MG63 (cell line): Measurements from ENCODE around the gene VTCN1. TPM values are rescaled to one million over a fixed set of nuclear protein-coding genes. Genes with fewer than 3 reads are reported as not detected.

Experiments used
- DNase-seq: peaks from one replicate; pipeline ENCODE4 v3.0.0-alpha.2; 2020
- H3K27me3 ChIP-seq: fragments of 250-450 bp; sonication (Bioruptor Pico); 2 replicates; pipeline ENCODE4 v1.5.1; 2020; ENCODE audit warnings: mild to moderate bottlenecking, moderate library complexity
- H3K36me3 ChIP-seq: fragments of 250-450 bp; sonication (Bioruptor Pico); 2 replicates; pipeline ENCODE4 v1.5.1; 2020; ENCODE audit warnings: mild to moderate bottlenecking, moderate library complexity
- H3K4me3 ChIP-seq: fragments of 250-450 bp; sonication (Bioruptor Pico); 2 replicates; pipeline ENCODE4 v1.5.1; 2020; ENCODE audit warnings: mild to moderate bottlenecking, moderate library complexity
- H3K9me3 ChIP-seq: fragments of 250-450 bp; sonication (Bioruptor Pico); 2 replicates; pipeline ENCODE4 v1.5.1; 2020; ENCODE audit warnings: mild to moderate bottlenecking, moderate library complexity
- total RNA-seq: library from RNA; depleted of rRNA; stranded (reverse); fragments of >200 nt; shearing (Covaris generic); gene quantifications from 2 replicates; pipeline ENCODE4 v1.2.3, GENCODE V29; 2014; ENCODE audit warnings: low replicate concordance

Gene VTCN1
- total RNA-seq, 1 experiment from 2014 or later, result 0.82 TPM

DNA sequence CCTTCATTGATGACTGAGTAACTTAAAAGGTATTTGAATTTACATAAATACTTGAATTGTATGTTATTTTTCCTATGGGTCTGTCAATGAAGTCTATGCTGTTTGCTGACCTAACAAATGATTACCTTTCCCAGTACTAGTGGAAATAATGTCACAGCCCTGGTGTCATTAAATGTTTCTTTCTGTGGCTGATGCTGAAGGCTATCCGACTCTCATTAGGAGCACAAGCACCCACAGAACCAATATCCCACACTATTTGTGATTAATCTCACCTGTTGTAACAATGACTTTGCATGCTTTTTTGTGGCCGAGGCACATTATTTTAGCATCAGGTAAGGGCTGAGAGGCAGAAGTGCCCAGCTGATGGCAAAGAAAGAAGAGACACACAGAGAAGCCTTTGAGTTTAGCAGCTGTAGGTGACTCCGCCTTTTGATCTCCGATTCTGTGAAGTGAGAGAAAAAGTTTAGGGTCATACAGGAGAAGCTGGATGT, 63.3 kb downstream of the VTCN1 start:
- no peaks in the 10 kb centered on the region for H3K27me3 ChIP-seq
- no peak overlapping the region for H3K4me3 ChIP-seq
- H3K9me3 ChIP-seq, result peaks cover 6% of the 10 kb centered on the region
- DNase-seq, result no peak
- no peaks in the 10 kb centered on the region for H3K36me3 ChIP-seq

DNA sequence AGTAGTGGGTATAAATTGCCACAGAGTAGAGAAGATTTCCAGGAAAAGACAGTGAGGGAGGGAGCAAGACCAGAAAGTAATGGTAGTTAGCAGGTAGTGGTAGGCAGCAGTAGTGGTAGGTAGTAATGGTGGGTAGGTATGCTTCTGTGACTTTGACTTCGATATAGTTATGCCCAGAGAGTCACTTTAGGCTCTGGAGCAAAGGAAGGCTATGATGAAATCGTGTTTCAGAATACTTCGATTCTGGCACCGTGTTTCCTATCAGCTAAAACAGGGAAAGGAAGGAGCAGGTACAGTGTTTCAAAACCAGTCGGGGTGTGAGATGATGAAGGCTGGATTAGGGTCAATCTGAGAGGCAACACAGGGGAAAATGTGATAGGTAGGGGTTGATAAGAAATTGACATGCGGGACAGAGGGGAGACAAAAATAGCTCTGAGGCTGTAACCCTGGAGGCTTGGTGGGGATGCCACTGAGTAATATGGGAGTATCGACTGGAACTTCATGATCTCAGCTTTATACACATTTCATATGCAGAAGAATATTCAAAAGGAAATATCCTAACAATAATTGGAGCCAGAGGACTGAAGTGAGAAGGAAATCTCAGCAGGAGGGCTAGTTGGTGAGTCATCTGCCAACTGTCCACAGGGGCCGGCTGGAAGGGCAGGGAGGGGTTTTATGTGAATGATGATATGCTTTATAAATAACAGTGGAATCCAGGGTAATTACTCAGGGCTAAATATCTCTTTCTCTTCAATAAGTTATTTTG, 64.0 kb downstream of the VTCN1 start:
- peaks cover 6% of the 10 kb centered on the region for H3K9me3 ChIP-seq
- no peak overlapping the region for H3K4me3 ChIP-seq
- H3K27me3 ChIP-seq, result no peaks in the 10 kb centered on the region
- DNase-seq, result peak; percentile 94
- H3K36me3 ChIP-seq, result no peaks in the 10 kb centered on the region

DNA sequence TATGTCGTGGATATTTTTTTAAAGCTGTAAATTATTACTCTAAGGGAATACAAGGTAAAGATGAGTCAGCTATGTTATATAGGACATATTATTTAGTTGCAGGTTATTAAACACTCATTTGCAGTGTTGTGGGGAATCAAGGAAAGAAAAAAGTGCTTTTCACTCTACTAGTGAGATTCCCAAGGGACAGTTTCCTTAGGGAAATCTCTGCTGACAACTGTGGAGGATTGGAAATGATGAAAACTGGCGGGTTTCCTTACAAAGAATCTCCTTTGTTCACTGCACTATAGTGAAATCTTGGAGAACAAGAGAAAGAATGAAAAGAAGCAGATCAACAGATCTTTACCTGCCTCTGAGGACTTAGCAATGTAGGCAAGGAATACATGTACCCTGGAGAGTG, 64.7 kb downstream of the VTCN1 start:
- Histone ChIP-seq H3K27me3 (no peaks in the 10 kb centered on the region), H3K4me3 (no peak overlapping the region), H3K9me3 (no peaks in the 10 kb centered on the region), H3K36me3 (no peaks in the 10 kb centered on the region)
- DNase-seq, result no peak

DNA sequence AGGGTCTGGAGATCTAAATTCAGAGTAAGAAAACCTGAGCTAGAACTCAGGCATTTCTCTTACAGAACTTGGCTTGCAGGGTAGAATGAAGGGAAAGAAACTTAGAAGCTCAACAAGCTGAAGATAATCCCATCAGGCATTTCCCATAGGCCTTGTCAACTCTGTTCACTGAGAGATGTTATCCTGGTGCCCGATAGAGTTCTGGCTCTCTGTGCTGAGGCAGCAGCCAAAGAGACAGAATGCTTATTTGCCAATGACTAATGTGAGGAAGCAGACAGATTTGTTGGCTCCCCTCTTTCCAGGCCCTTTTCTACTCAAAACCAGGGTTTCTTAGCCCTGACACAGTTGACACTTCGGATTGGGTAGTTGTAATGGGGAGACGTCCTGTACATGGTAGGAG, 66.9 kb downstream of the VTCN1 start:
- Histone ChIP-seq H3K9me3 (no peaks in the 10 kb centered on the region), H3K27me3 (no peaks in the 10 kb centered on the region), H3K36me3 (no peaks in the 10 kb centered on the region), H3K4me3 (no peak overlapping the region)
- DNase-seq, result peak; percentile 76

DNA sequence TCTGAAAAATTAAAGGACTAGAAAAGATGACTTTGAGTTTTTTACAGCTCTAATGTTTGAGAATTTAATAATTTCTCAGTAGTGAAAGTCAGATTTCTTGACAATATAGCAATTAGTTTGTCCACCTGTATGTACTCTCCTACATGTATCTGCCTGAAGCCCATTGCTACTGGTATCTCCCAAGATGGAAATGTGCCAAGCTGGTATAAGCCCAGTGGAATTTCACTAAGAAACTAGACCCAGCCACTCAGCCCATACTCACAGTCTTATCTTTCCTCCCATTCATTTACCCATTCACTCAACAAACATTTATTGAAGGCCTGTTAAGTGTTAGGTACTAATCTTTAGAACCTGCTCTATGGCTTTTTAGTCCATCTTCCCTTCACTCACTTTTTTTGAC, 67.6 kb downstream of the VTCN1 start:
- H3K36me3 ChIP-seq, result no peaks in the 10 kb centered on the region

DNA sequence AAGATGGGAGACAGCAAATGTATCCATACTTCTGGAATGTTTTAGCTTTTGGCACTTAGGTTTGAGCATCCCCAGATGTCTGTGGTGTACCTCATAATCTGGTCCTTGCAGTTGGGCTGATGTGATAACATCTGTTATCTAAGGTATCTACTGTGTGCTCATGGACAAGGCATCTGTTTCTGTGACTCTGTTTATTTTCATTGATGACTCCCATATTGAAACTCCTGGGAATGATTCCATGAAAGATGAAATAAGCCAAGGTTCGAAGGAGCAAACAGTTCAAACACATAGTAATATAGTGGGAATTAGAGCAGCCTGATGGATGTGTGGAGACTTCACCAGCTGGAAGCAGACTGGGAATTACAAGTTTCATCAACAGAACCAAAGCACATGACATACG, 68.5 kb downstream of the VTCN1 start:
- Histone ChIP-seq H3K4me3 (no peak overlapping the region), H3K27me3 (no peaks in the 10 kb centered on the region), H3K9me3 (no peaks in the 10 kb centered on the region), H3K36me3 (no peaks in the 10 kb centered on the region)
- DNase-seq, result peak; percentile 28

More for the DNA sequence above, 67.6 kb downstream of the VTCN1 start:
- Histone ChIP-seq H3K9me3 (no peaks in the 10 kb centered on the region), H3K4me3 (no peak overlapping the region), H3K27me3 (no peaks in the 10 kb centered on the region)
- DNase-seq, result peak; percentile 24

DNA sequence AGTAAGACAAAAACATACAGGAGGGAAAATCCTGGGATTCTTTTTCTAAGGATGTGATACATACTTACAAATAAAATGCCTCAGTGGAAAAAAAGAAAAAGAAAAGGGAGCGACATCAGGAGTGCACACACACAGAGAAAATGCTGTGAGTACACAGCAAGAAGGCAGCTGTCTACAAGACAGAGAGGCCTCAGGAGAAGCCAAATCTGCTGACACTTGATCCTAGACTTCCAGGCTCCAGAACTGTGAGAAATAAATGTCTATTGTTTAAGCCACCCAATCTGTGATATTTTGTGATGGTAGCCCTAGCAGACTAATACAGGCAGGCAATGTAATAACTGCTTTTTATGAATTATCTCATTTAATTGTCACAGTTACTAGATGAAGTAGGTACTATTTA, 72.2 kb downstream of the VTCN1 start:
- H3K4me3 ChIP-seq, result no peak overlapping the region
- H3K36me3 ChIP-seq, result no peaks in the 10 kb centered on the region
- no peak for DNase-seq
- H3K9me3 ChIP-seq, result no peaks in the 10 kb centered on the region
- H3K27me3 ChIP-seq, result no peaks in the 10 kb centered on the region

DNA sequence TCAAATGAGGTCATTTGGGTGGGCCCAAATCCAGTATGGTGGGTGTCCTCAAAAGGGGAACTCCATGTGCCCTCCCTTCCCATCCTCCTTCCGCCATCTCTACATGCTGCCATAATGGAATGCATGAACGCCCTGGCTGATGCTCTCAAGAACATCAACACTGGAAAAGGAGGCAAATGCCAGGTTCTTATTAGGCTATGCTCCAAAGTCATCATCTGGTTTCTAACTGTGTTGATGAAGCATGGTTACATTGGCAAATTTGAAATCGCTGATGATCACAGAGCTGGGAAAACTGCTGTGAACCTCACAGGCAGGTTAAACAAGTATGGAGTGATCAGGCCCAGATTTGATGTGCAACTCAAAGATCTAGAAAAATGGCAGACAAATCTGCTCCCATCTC, 72.6 kb downstream of the VTCN1 start:
- no peak for DNase-seq
- H3K9me3 ChIP-seq, result no peaks in the 10 kb centered on the region
- H3K36me3 ChIP-seq, result no peaks in the 10 kb centered on the region
- H3K27me3 ChIP-seq, result no peaks in the 10 kb centered on the region
- H3K4me3 ChIP-seq, result no peak overlapping the region

DNA sequence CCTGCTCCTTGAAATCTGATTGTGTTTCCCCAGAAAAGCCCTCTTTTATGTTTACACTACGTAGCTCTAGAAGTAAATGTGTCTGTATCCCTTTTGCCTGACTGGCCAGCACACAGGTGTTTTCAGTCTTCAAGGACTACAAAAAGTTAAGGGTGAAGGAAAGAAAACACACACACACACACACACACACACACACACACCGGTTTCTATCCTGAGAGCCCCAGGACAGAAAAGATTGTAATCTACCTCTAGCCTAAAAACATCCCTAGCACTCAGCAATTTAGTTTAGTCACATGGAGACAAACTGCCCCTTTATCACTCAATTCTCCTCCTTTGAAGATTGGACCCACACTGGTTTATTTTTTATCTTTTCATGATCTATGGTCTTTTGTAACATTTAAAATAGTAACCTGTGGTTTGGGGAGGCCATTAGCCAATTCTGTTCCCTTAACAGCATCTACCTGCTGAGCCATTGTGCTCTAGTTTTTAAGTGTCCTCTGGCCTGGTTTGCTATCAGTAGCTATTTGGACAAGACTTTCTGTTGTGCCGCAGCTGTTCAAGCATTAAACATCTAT, 73.4 kb downstream of the VTCN1 start:
- DNase-seq, result no peak
- Histone ChIP-seq H3K27me3 (no peaks in the 10 kb centered on the region), H3K36me3 (no peaks in the 10 kb centered on the region), H3K4me3 (no peak overlapping the region), H3K9me3 (no peaks in the 10 kb centered on the region)

DNA sequence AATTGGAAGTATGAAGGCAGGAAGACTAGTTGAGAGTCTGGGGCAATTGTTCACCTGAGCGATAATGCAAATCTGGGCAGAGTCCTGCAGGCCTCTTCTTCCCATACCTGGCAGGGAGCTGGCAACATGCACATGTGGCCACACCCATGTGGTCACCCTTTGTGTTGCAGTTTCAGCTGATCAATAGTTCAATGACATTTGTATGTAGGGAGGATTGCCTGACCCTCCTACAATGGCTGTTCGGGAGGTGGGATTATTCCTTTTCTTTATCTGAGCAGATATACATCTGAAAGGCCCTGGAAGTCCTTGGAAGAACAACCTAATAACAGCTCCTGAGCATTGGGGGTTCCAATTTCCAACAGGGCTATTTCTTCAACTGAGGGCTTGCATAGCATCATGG, 74.0 kb downstream of the VTCN1 start:
- Histone ChIP-seq H3K36me3 (no peaks in the 10 kb centered on the region), H3K4me3 (no peak overlapping the region), H3K9me3 (no peaks in the 10 kb centered on the region), H3K27me3 (no peaks in the 10 kb centered on the region)
- DNase-seq, result no peak

DNA sequence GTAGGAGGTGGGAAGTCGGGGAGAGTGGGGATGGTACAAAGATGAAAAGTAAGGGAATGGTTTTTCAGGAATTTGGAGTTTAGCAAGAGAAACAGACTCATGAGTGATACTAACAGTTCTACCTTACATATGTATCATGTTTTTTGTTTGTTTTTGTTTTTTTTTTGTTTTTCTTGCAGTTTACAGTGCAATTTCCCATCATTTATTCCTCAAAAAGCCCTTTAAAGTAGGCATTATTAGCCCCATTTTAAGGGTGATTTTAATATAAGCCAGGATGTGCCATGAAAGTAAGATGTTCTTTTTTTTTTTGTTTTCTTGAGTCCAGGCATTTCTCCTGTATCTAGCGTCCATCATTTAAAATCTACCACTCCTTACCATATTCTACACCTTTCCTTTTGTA, 75.4 kb downstream of the VTCN1 start:
- no peak for DNase-seq
- Histone ChIP-seq H3K4me3 (no peak overlapping the region), H3K27me3 (no peaks in the 10 kb centered on the region), H3K9me3 (no peaks in the 10 kb centered on the region), H3K36me3 (no peaks in the 10 kb centered on the region)

DNA sequence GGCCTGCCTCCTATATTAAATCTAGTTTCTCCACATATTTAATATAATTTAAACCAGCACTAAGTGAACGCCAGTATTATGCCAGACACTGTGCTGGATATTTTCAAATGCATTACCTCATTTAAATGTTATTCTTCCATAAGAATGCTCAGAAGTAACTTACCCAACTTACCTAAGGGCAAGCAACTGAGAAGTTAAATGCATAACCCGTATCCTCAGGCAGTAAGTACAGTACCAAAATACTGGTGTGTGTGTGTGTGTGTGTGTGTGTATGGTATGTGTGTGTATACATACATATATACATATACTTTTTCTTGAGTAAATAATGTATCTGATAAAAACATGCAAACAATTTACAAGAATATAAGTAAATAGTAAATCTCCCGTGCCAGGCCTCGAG, 80.2 kb downstream of the VTCN1 start:
- no peaks in the 10 kb centered on the region for H3K36me3 ChIP-seq
- DNase-seq, result no peak
- no peaks in the 10 kb centered on the region for H3K27me3 ChIP-seq
- no peak overlapping the region for H3K4me3 ChIP-seq
- H3K9me3 ChIP-seq, result no peaks in the 10 kb centered on the region

DNA sequence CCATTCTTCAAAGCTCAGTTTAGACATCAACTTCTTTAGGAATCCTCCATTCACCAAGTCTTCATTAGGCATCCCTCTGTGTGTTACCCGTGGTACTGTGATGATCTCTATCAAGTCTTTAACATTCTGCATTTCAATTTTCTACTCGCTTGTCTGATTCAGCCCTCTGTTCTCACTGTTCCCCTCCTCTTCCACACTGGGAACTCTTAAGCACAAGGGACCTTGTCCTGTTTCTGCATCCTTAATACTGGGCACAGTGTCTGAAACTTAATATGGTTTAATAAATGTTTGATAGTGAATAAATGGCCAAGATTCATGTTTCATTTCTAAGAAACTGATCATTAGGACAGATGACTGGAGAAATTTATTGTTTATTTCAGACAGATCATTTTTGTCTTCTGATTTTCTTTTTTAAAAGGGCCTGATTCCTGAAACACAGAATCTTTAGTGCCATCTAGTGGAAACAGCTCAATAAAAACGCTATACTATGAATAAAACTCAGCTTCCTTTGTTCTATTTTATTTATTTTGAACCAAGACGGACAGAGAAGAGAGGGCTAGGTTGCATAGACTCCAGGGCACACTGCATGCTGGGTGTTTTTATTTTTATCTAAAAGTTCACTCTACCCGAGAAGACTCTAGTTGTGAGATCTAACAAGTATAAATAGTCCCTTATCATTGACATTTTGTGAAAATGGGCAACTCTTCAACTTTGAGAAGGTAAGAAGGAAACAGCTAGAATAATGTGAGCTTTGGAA, 82.2 kb downstream of the VTCN1 start:
- Histone ChIP-seq H3K36me3 (no peaks in the 10 kb centered on the region), H3K4me3 (no peak overlapping the region), H3K9me3 (no peaks in the 10 kb centered on the region), H3K27me3 (no peaks in the 10 kb centered on the region)
- no peak for DNase-seq

DNA sequence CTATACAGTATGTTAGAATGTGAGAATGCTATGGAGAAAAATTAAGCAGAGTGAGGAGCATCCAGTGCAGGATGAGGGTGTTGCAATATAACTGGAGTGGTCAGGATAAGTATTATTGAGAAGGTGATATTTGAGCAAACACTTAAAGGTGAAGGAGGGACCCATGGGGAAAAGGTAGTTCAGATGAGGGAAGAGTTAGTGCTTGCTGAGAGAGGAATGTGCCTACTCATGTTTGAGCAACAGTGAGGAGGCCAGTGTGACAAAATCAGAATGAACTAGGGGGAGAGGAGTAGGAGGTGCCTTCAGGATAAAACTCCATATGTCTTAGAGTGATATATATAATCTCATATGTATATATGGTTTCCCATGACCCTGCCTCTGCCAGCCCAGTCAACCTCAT, 82.9 kb downstream of the VTCN1 start:
- Histone ChIP-seq H3K36me3 (no peaks in the 10 kb centered on the region), H3K4me3 (no peak overlapping the region), H3K9me3 (no peaks in the 10 kb centered on the region), H3K27me3 (no peaks in the 10 kb centered on the region)
- DNase-seq, result no peak

DNA sequence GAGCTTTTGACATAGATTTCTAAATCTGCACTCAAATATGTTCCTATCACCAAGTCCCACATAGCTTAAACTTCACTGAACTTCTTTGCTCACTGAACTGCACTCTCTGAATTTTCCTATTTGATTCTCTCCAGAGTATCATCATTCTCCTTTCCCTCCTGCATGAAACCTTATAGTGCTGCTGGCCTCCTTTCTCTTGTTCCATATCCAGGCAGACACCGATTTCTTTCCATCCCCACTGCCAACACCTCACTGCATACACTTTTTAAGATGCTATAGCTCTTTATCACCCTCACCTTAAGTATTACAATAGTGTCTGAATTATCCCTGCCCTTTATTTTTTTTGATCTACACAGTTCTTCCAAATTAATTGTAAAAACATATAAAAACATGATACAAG, 86.1 kb downstream of the VTCN1 start:
- Histone ChIP-seq H3K36me3 (no peaks in the 10 kb centered on the region), H3K9me3 (no peaks in the 10 kb centered on the region), H3K27me3 (no peaks in the 10 kb centered on the region), H3K4me3 (no peak overlapping the region)
- DNase-seq, result no peak

DNA sequence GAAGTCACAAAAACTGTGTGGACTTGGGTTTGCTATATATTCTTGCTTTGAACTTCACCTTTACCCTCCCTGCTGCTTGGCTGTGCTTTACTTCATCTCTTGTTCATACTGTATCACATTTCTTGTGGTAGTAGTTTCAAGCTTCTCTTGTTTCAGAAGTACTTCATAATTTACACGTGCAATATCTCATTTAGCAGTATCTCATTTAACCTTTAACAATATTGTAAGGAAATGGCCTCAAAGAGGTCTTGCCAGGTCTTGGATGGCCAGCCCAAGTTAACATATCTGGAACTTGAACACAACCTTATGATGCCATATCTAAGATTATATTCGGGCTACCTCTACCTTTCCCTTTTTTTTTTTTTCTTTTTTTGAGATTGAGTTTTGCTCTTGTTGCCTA, 87.5 kb downstream of the VTCN1 start:
- H3K9me3 ChIP-seq, result no peaks in the 10 kb centered on the region
- no peak overlapping the region for H3K4me3 ChIP-seq
- no peaks in the 10 kb centered on the region for H3K36me3 ChIP-seq
- no peak for DNase-seq
- H3K27me3 ChIP-seq, result no peaks in the 10 kb centered on the region

DNA sequence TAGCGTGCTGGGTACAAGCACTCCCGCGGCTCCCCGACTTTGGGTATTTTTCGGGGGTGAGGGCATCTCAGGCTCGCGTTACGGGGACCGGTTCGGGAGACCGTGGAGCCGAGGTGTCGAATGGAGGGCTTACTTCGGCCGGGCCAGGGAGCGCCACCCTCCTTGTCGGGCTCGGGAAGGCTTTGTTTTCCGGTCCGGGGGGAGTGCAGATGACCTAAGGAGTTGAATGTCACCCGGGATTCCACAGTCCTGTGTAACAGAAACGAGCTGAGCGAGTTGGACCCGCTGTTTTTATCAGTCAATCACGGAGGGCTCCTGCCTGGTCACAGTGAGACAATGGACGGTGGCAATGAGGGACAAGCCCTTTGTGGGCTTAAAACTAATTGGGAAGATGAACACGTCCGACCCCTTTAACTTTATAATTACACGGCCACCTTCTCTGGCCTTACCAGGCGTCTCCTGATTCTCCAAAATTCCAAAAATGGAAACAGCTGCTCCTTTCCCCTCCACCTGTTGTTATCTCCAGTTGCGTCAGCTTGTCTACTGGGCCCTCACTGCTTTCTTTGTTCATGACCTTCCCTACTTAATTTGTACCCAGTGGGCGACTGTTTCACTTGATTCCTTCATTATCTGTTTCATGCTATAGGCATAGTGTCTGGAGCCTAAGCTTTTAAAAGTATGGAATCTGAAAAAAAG, 88.2 kb downstream of the VTCN1 start:
- Histone ChIP-seq H3K4me3 (peak overlapping the region; percentile 64), H3K27me3 (no peaks in the 10 kb centered on the region), H3K36me3 (no peaks in the 10 kb centered on the region; the same call in 1 of the 2 replicates), H3K9me3 (no peaks in the 10 kb centered on the region)
- no peak for DNase-seq
